Astrocyte (in vitro differentiated cells and primary cell): ENCODE measurements around the gene ABHD18. TPM values are rescaled to one million over a fixed set of nuclear protein-coding genes. Genes with fewer than 3 reads are reported as not detected.

Experiments used
- DNase-seq: peaks from one replicate; pipeline ENCODE4 v3.0.0-alpha.2; 2010; ENCODE audit warnings: low read depth
- FAIRE-seq: peaks from 2 replicates; lab custom pipeline; 2011; peaks lifted over from hg19 to GRCh38; lab: Jason Lieb, UNC
- H2AFZ ChIP-seq: 2 replicates; pipeline ENCODE4 v1.6.0; 2012; ENCODE audit warnings: low read depth, low read length, inconsistent platforms
- H3K27ac ChIP-seq: 2 replicates; pipeline ENCODE4 v1.5.1; 2011; ENCODE audit warnings: low read depth, low read length, inconsistent platforms
- H3K27me3 ChIP-seq: 2 replicates; pipeline ENCODE4 v1.6.0; 2011; ENCODE audit warnings: low read length, inconsistent platforms; ENCODE audit not compliant: insufficient read depth
- H3K36me3 ChIP-seq: 2 replicates; pipeline ENCODE4 v1.5.1; 2011; ENCODE audit warnings: low read length, inconsistent platforms; ENCODE audit not compliant: insufficient read depth
- H3K4me1 ChIP-seq: 2 replicates; pipeline ENCODE4 v1.5.1; 2011; ENCODE audit warnings: low read length, inconsistent platforms; ENCODE audit not compliant: insufficient read depth
- H3K4me2 ChIP-seq: 2 replicates; pipeline ENCODE4 v1.6.0; 2012; ENCODE audit warnings: low read length, inconsistent platforms
- H3K4me3 ChIP-seq: 2 replicates; pipeline ENCODE4 v1.5.1; 2011; ENCODE audit warnings: low read depth, mild to moderate bottlenecking, low read length, inconsistent platforms; ENCODE audit not compliant: insufficient read depth
- H3K79me2 ChIP-seq: 2 replicates; pipeline ENCODE4 v1.6.0; 2012; ENCODE audit warnings: mild to moderate bottlenecking, low read length, inconsistent platforms; ENCODE audit not compliant: insufficient read depth
- H3K9ac ChIP-seq: 2 replicates; pipeline ENCODE4 v1.6.0; 2012; ENCODE audit warnings: mild to moderate bottlenecking, low read length, inconsistent platforms
- H3K9me3 ChIP-seq: 2 replicates; pipeline ENCODE4 v1.5.1; 2012; ENCODE audit warnings: low read depth, mild to moderate bottlenecking, low read length, inconsistent platforms; ENCODE audit not compliant: insufficient read depth
- H4K20me1 ChIP-seq: 2 replicates; pipeline ENCODE4 v1.6.0; 2012; ENCODE audit warnings: low read length, inconsistent platforms; ENCODE audit not compliant: insufficient read depth
- H3K27ac Mint-ChIP-seq: one replicate; pipeline ENCODE4 v1.8.0; 2021; ENCODE audit warnings: mild to moderate bottlenecking, mixed read lengths; ENCODE audit not compliant: unreplicated experiment
- H3K27me3 Mint-ChIP-seq: one replicate; pipeline ENCODE4 v1.8.0; 2021; ENCODE audit warnings: low read depth, mixed read lengths; ENCODE audit not compliant: unreplicated experiment
- H3K36me3 Mint-ChIP-seq: one replicate; pipeline ENCODE4 v1.8.0; 2021; ENCODE audit warnings: low read depth, mixed read lengths; ENCODE audit not compliant: unreplicated experiment
- H3K4me1 Mint-ChIP-seq: one replicate; pipeline ENCODE4 v1.8.0; 2021; ENCODE audit warnings: low read depth, mixed read lengths; ENCODE audit not compliant: unreplicated experiment
- H3K4me3 Mint-ChIP-seq: one replicate; pipeline ENCODE4 v1.8.0; 2021; ENCODE audit warnings: mild to moderate bottlenecking, moderate library complexity, mixed read lengths; ENCODE audit not compliant: unreplicated experiment
- H3K9me3 Mint-ChIP-seq: one replicate; pipeline ENCODE4 v1.8.0; 2021; ENCODE audit warnings: mild to moderate bottlenecking, mixed read lengths; ENCODE audit not compliant: unreplicated experiment
- CTCF ChIP-seq: IDR thresholded peaks from 2 replicates; pipeline ENCODE4 v1.5.1; 2011; ENCODE audit warnings: low read depth, mild to moderate bottlenecking, inconsistent platforms, low read length, moderate library complexity; ENCODE audit not compliant: insufficient read depth
- EZH2 ChIP-seq: IDR thresholded peaks from 2 replicates; pipeline ENCODE4 v1.6.1; 2012; ENCODE audit warnings: mild to moderate bottlenecking, low read length, inconsistent platforms; ENCODE audit not compliant: insufficient read depth
- total RNA-seq: library from RNA; stranded (reverse); gene quantifications from 2 replicates; pipeline ENCODE4 v1.2.1, GENCODE V29; 2021

ABHD18 gene
- total RNA-seq, 1 donor from 2014 or later, result 9.5 TPM

- Histone ChIP-seq H4K20me1 (no peaks in the 10 kb centered on the region), H3K4me3 (no peak overlapping the region), H3K27ac (no peak overlapping the region), H3K27me3 (no peaks in the 10 kb centered on the region), H2AFZ (no peak overlapping the region), H3K4me1 (no peaks in the 10 kb centered on the region), H3K36me3 (peaks cover 5% of the 10 kb centered on the region), H3K4me2 (no peak overlapping the region), H3K79me2 (no peaks in the 10 kb centered on the region), H3K9me3 (no peaks in the 10 kb centered on the region), H3K9ac (no peak overlapping the region)
- Mint-ChIP-seq H3K36me3 (peaks cover 1% of the 10 kb centered on the region), H3K9me3 (no peaks in the 10 kb centered on the region), H3K4me1 (no peaks in the 10 kb centered on the region), H3K27ac (no peak overlapping the region), H3K27me3 (no peaks in the 10 kb centered on the region), H3K4me3 (no peak overlapping the region)
- TF ChIP-seq CTCF (no peak), EZH2 (no peak)
- FAIRE-seq (no peak), DNase-seq (no peak)
Observed at GRCh38 chr4:127985989-127986388, 20.8 kb downstream of the ABHD18 start.

GRCh38 chr4:127988638-127989037 lies 23.4 kb downstream of the ABHD18 start:
- H3K4me1 Mint-ChIP-seq, result no peaks in the 10 kb centered on the region
- Histone ChIP-seq H3K27ac (no peak overlapping the region), H2AFZ (no peak overlapping the region), H3K27me3 (no peaks in the 10 kb centered on the region), H3K4me2 (no peak overlapping the region), H4K20me1 (no peaks in the 10 kb centered on the region), H3K36me3 (peaks cover 5% of the 10 kb centered on the region), H3K79me2 (no peaks in the 10 kb centered on the region), H3K4me1 (no peaks in the 10 kb centered on the region), H3K4me3 (no peak overlapping the region), H3K9me3 (no peaks in the 10 kb centered on the region), H3K9ac (no peak overlapping the region)
- FAIRE-seq (no peak), DNase-seq (no peak)
- no peak overlapping the region for H3K4me3 Mint-ChIP-seq
- H3K36me3 Mint-ChIP-seq, result peaks cover 1% of the 10 kb centered on the region
- H3K27me3 Mint-ChIP-seq, result no peaks in the 10 kb centered on the region
- H3K27ac Mint-ChIP-seq, result no peak overlapping the region
- no peaks in the 10 kb centered on the region for H3K9me3 Mint-ChIP-seq
- no peak for TF ChIP-seq EZH2
- no peak for TF ChIP-seq CTCF

GRCh38 chr4:127993151-127993550 lies 27.9 kb downstream of the ABHD18 start:
- Mint-ChIP-seq H3K27me3 (no peaks in the 10 kb centered on the region), H3K9me3 (peaks cover 7% of the 10 kb centered on the region), H3K4me1 (no peaks in the 10 kb centered on the region), H3K27ac (no peak overlapping the region), H3K4me3 (no peak overlapping the region), H3K36me3 (peaks cover 17% of the 10 kb centered on the region)
- H3K27me3 ChIP-seq, result no peaks in the 10 kb centered on the region
- no peak overlapping the region for H3K9ac ChIP-seq
- TF ChIP-seq EZH2 (no peak), CTCF (no peak)
- DNase-seq (no peak), FAIRE-seq (no peak)
- H2AFZ ChIP-seq, result no peak overlapping the region
- no peaks in the 10 kb centered on the region for H4K20me1 ChIP-seq
- no peak overlapping the region for H3K4me2 ChIP-seq
- no peaks in the 10 kb centered on the region for H3K79me2 ChIP-seq
- H3K36me3 ChIP-seq, result no peaks in the 10 kb centered on the region
- H3K4me1 ChIP-seq, result no peaks in the 10 kb centered on the region
- no peak overlapping the region for H3K4me3 ChIP-seq
- H3K9me3 ChIP-seq, result no peaks in the 10 kb centered on the region
- no peak overlapping the region for H3K27ac ChIP-seq
